Urinary bladder (tissue), 4 donors: Measurements from ENCODE around the gene PACSIN3. TPM values are rescaled to one million over a fixed set of nuclear protein-coding genes. Genes with fewer than 3 reads are reported as not detected.
A peak's percentile ranks its signal among the peaks of the same experiment; 100 is the strongest.

Experiments
- DNase-seq: peaks from one replicate; pipeline ENCODE4 v3.0.0-alpha.2; 2015; ENCODE audit errors: extremely low spot score
- H3K27ac ChIP-seq: one replicate; pipeline ENCODE4 v1.5.1; 2013; ENCODE audit warnings: low read depth, mild to moderate bottlenecking, moderate library complexity
- H3K36me3 ChIP-seq: one replicate; pipeline ENCODE4 v1.6.1; 2013; ENCODE audit warnings: mild to moderate bottlenecking, moderate library complexity; ENCODE audit not compliant: insufficient read depth
- H3K4me1 ChIP-seq: one replicate; pipeline ENCODE4 v1.6.1; 2013; ENCODE audit warnings: mild to moderate bottlenecking, moderate library complexity; ENCODE audit not compliant: insufficient read depth
- H3K4me3 ChIP-seq: one replicate; pipeline ENCODE4 v1.5.1; 2013; ENCODE audit warnings: low read depth, low read length
- WGBS: extraction: QIAGEN DNeasy Blood & Tissue Kit; methylation state at CpG from one replicate; pipeline ENCODE4 v1.1.7; 2013; 5-methylcytosine and 5-hydroxymethylcytosine counted together
- polyA plus RNA-seq: library from polyadenylated mRNA; stranded (reverse); fragments of 200-250 nt; gene quantifications from one replicate; pipeline ENCODE4 v1.2.3, GENCODE V29; 2013
- total RNA-seq: library from RNA; depleted of rRNA; stranded (reverse); fragments of >200 nt; gene quantifications from one replicate; pipeline ENCODE4 v1.2.3, GENCODE V29; 2014
- donor health status: healthy with polysubstance abuse.
- donor health status: healthy.

PACSIN3 gene
- total and polyA plus RNA-seq, 2 donors: 14.9 to 33.9 TPM

GRCh38 chr11:47176328-47177228 is 9.7 kb downstream of the PACSIN3 start, which contains the start of gene ARFGAP2:
Gene ARFGAP2 (minus strand): TSS chr11:47176879. CDS start chr11:47176853, 26 bp downstream.
- peak; percentile 90 for DNase-seq
- Histone ChIP-seq H3K4me3 (peak within 1 kb of the TSS; percentile 83), H3K36me3 (peaks cover 2% of the 10 kb centered on the region), H3K4me1 (no peaks in the 10 kb centered on the region), H3K27ac (peak within 1 kb of the TSS; percentile 97)
- under 1% methylated on average over 89 of the region's 89 CpGs for WGBS

GRCh38 chr11:47175746-47176327 is 10.4 kb downstream of the PACSIN3 start:
- peak overlapping the region; percentile 83 for H3K4me3 ChIP-seq
- H3K4me1 ChIP-seq: no peaks in the 10 kb centered on the region
- H3K27ac ChIP-seq: no peak overlapping the region
- DNase-seq: no peak
- 35% methylated on average over 14 of the region's 14 CpGs for WGBS
- peaks cover 2% of the 10 kb centered on the region for H3K36me3 ChIP-seq

- 78% methylated on average over 6 of the region's 6 CpGs for WGBS
- no peak overlapping the region for H3K27ac ChIP-seq
- H3K36me3 ChIP-seq: peaks cover 2% of the 10 kb centered on the region
- DNase-seq: no peak
- H3K4me3 ChIP-seq: no peak overlapping the region
- no peaks in the 10 kb centered on the region for H3K4me1 ChIP-seq
Measured at GRCh38 chr11:47172740-47173336, 13.4 kb downstream of the PACSIN3 start.

- Histone ChIP-seq H3K27ac (no peak overlapping the region), H3K36me3 (peaks cover 2% of the 10 kb centered on the region), H3K4me1 (no peaks in the 10 kb centered on the region), H3K4me3 (no peak overlapping the region)
- WGBS: 33% methylated on average over 8 of the region's 8 CpGs
- no peak for DNase-seq
Measured at GRCh38 chr11:47171856-47172255, 14.4 kb downstream of the PACSIN3 start.

- DNase-seq: no peak
- Histone ChIP-seq H3K27ac (no peak overlapping the region), H3K36me3 (peaks cover 2% of the 10 kb centered on the region), H3K4me3 (no peak overlapping the region), H3K4me1 (no peaks in the 10 kb centered on the region)
- 88% methylated on average over 16 of the region's 16 CpGs for WGBS
Measured at GRCh38 chr11:47171061-47171838, 15.0 kb downstream of the PACSIN3 start.

- Histone ChIP-seq H3K4me3 (no peak overlapping the region), H3K27ac (no peak overlapping the region), H3K36me3 (no peaks in the 10 kb centered on the region), H3K4me1 (no peaks in the 10 kb centered on the region)
- DNase-seq: no peak
- 97% methylated on average over 5 of the region's 5 CpGs for WGBS
Measured at GRCh38 chr11:47166368-47166767, 19.9 kb downstream of the PACSIN3 start.

- 90% methylated on average over 16 of the region's 16 CpGs for WGBS
- no peak overlapping the region for H3K27ac ChIP-seq
- no peak for DNase-seq
- H3K36me3 ChIP-seq: no peaks in the 10 kb centered on the region
- no peaks in the 10 kb centered on the region for H3K4me1 ChIP-seq
- H3K4me3 ChIP-seq: no peak overlapping the region
Measured at GRCh38 chr11:47165253-47165840, 20.9 kb downstream of the PACSIN3 start.

- Histone ChIP-seq H3K27ac (no peak overlapping the region), H3K4me3 (no peak overlapping the region), H3K36me3 (no peaks in the 10 kb centered on the region), H3K4me1 (no peaks in the 10 kb centered on the region)
- 64% methylated on average over 4 of the region's 4 CpGs for WGBS
- no peak for DNase-seq
Measured at GRCh38 chr11:47164321-47164720, 21.9 kb downstream of the PACSIN3 start.

- DNase-seq: no peak
- H3K36me3 ChIP-seq: no peaks in the 10 kb centered on the region
- H3K4me3 ChIP-seq: no peak overlapping the region
- WGBS: 85% methylated on average over 15 of the region's 15 CpGs
- no peak overlapping the region for H3K27ac ChIP-seq
- H3K4me1 ChIP-seq: no peaks in the 10 kb centered on the region
Measured at GRCh38 chr11:47163898-47164297, 22.3 kb downstream of the PACSIN3 start.

GRCh38 chr11:47163193-47163592 is 23.0 kb downstream of the PACSIN3 start:
- H3K27ac ChIP-seq: no peak overlapping the region
- WGBS: 32% methylated on average over 3 of the region's 3 CpGs
- H3K36me3 ChIP-seq: no peaks in the 10 kb centered on the region
- no peak overlapping the region for H3K4me3 ChIP-seq
- DNase-seq: no peak
- no peaks in the 10 kb centered on the region for H3K4me1 ChIP-seq

GRCh38 chr11:47162426-47162825 is 23.8 kb downstream of the PACSIN3 start:
- no peak for DNase-seq
- Histone ChIP-seq H3K4me3 (no peak overlapping the region), H3K4me1 (no peaks in the 10 kb centered on the region), H3K36me3 (no peaks in the 10 kb centered on the region), H3K27ac (no peak overlapping the region)
- WGBS: 80% methylated on average over 5 of the region's 5 CpGs

- no peaks in the 10 kb centered on the region for H3K4me1 ChIP-seq
- no peaks in the 10 kb centered on the region for H3K36me3 ChIP-seq
- 59% methylated on average over 9 of the region's 9 CpGs for WGBS
- no peak overlapping the region for H3K4me3 ChIP-seq
- no peak overlapping the region for H3K27ac ChIP-seq
- DNase-seq: no peak
Measured at GRCh38 chr11:47161890-47162289, 24.3 kb downstream of the PACSIN3 start.
